Stimulated activated CD8-positive, alpha-beta memory T cell treated with anti-CD3 and anti-CD28 coated beads, Interleukin-4, amount 100 ng/mL, for 48 hours (primary cell): ENCODE results near the gene PTTG1.

ENCODE experiments used
- DNase-seq: peaks from one replicate; pipeline ENCODE4 v3.0.0-alpha.2; 2020

Gene PTTG1

GRCh38 chr5:160427607-160428006 is 6.0 kb downstream of the PTTG1 start:
- DNase-seq = no peak

GRCh38 chr5:160432196-160432595 is 10.5 kb downstream of the PTTG1 start:
- no peak for DNase-seq

- no peak for DNase-seq
Measured at GRCh38 chr5:160432787-160433186, 11.1 kb downstream of the PTTG1 start.

- no peak for DNase-seq
Measured at GRCh38 chr5:160434022-160434531, 12.4 kb downstream of the PTTG1 start.

GRCh38 chr5:160435532-160435931 is 13.9 kb downstream of the PTTG1 start:
- no peak for DNase-seq

GRCh38 chr5:160436017-160436416 is 14.4 kb downstream of the PTTG1 start:
- DNase-seq = no peak

GRCh38 chr5:160436661-160437060 is 15.0 kb downstream of the PTTG1 start:
- peak; percentile 43 for DNase-seq

GRCh38 chr5:160437271-160437670 is 15.6 kb downstream of the PTTG1 start:
- DNase-seq = no peak

GRCh38 chr5:160438316-160439204 is 16.9 kb downstream of the PTTG1 start:
- peak; percentile 68 for DNase-seq

GRCh38 chr5:160439205-160439600 is 17.5 kb downstream of the PTTG1 start:
- peak; percentile 97 for DNase-seq

GRCh38 chr5:160441311-160441781 is 19.7 kb downstream of the PTTG1 start:
- no peak for DNase-seq

GRCh38 chr5:160442824-160443431 is 21.3 kb downstream of the PTTG1 start:
- no peak for DNase-seq

- DNase-seq = no peak
Measured at GRCh38 chr5:160444407-160444806, 22.8 kb downstream of the PTTG1 start.

GRCh38 chr5:160445132-160445531 is 23.5 kb downstream of the PTTG1 start:
- no peak for DNase-seq

GRCh38 chr5:160445751-160446150 is 24.1 kb downstream of the PTTG1 start:
- no peak for DNase-seq

GRCh38 chr5:160448886-160449285 is 27.2 kb downstream of the PTTG1 start:
- no peak for DNase-seq

GRCh38 chr5:160449458-160449857 is 27.8 kb downstream of the PTTG1 start:
- DNase-seq = no peak

GRCh38 chr5:160450164-160450932 is 28.7 kb downstream of the PTTG1 start:
- no peak for DNase-seq

GRCh38 chr5:160451281-160451680 is 29.6 kb downstream of the PTTG1 start:
- DNase-seq = no peak

GRCh38 chr5:160452036-160452435 is 30.4 kb downstream of the PTTG1 start:
- no peak for DNase-seq

GRCh38 chr5:160452795-160453194 is 31.1 kb downstream of the PTTG1 start:
- DNase-seq = no peak

GRCh38 chr5:160453751-160454150 is 32.1 kb downstream of the PTTG1 start:
- DNase-seq = no peak

- DNase-seq = no peak
Measured at GRCh38 chr5:160455600-160455999, 33.9 kb downstream of the PTTG1 start.
